HepG2 (cell line): Measurements from ENCODE around the gene STAP2. TPM values are rescaled to one million over a fixed set of nuclear protein-coding genes. Genes with fewer than 3 reads are reported as not detected.

ENCODE experiments used
- ARID2 ChIP-seq: sonication (generic); formaldehyde crosslinking; IDR thresholded peaks from 2 replicates; pipeline ENCODE4 v1.8.1; 2022; ENCODE audit warnings: mild to moderate bottlenecking, missing genetic modification reagents, borderline replicate concordance
- ASH2L ChIP-seq: fragments of 300-600, 200-600 bp; sonication (generic); IDR thresholded peaks from 2 replicates; pipeline ENCODE4 v1.7.0; 2017; ENCODE audit warnings: low read depth, mild to moderate bottlenecking, moderate library complexity, mixed read lengths, low read length; ENCODE audit not compliant: insufficient read length
- FOSL2 ChIP-seq: sonication (generic); formaldehyde crosslinking; IDR thresholded peaks from 2 replicates; pipeline ENCODE4 v1.4.0; 2020; ENCODE audit warnings: missing genetic modification reagents
- ISL2 ChIP-seq: sonication (generic); formaldehyde crosslinking; IDR thresholded peaks from 2 replicates; pipeline ENCODE4 v1.5.0; 2020; ENCODE audit warnings: missing genetic modification reagents
- MEF2D ChIP-seq: sonication (generic); formaldehyde crosslinking; IDR thresholded peaks from 2 replicates; pipeline ENCODE4 v1.5.1; 2020; ENCODE audit warnings: mild to moderate bottlenecking, missing genetic modification reagents
- NFYB ChIP-seq: sonication (generic); formaldehyde crosslinking; IDR thresholded peaks from 2 replicates; pipeline ENCODE4 v1.4.0; 2020; ENCODE audit warnings: missing genetic modification reagents
- NR2C2 ChIP-seq: sonication (generic); formaldehyde crosslinking; IDR thresholded peaks from 2 replicates; pipeline ENCODE4 v1.4.0; 2020; ENCODE audit warnings: missing genetic modification reagents, mild to moderate bottlenecking, moderate library complexity, borderline replicate concordance
- POLR2G ChIP-seq: fragments of 200-400 bp; formaldehyde crosslinking; IDR thresholded peaks from 2 replicates; pipeline ENCODE4 v1.6.1; 2018; ENCODE audit warnings: mild to moderate bottlenecking, low read depth, low read length, moderate library complexity
- PPARG ChIP-seq: conservative IDR thresholded peaks from 2 replicates; pipeline ENCODE4 v1.6.1; 2016; ENCODE audit warnings: missing biosample characterization, missing genetic modification reagents
- SNAPC2 ChIP-seq: sonication (generic); formaldehyde crosslinking; IDR thresholded peaks from 2 replicates; pipeline ENCODE4 v1.8.1; 2022; ENCODE audit warnings: mild to moderate bottlenecking, missing genetic modification reagents
- ZBTB1 ChIP-seq: sonication (generic); formaldehyde crosslinking; IDR thresholded peaks from 2 replicates; pipeline ENCODE4 v1.4.0; 2020; ENCODE audit warnings: missing genetic modification reagents, borderline replicate concordance
- ZBTB33 ChIP-seq: sonication (generic); formaldehyde crosslinking; IDR thresholded peaks from 2 replicates; pipeline ENCODE4 v1.4.0; 2020; ENCODE audit warnings: missing genetic modification reagents
- ZFP62 ChIP-seq: sonication (generic); formaldehyde crosslinking; IDR thresholded peaks from 2 replicates; pipeline ENCODE4 v1.4.0; 2020; ENCODE audit warnings: missing genetic modification reagents
- ZMYM4 ChIP-seq: sonication (generic); formaldehyde crosslinking; IDR thresholded peaks from 2 replicates; pipeline ENCODE4 v1.8.1; 2023; ENCODE audit warnings: mild to moderate bottlenecking, missing genetic modification reagents
- ZNF180 ChIP-seq: sonication (generic); formaldehyde crosslinking; IDR thresholded peaks from 2 replicates; pipeline ENCODE4 v1.4.0; 2020; ENCODE audit warnings: low read depth, missing genetic modification reagents, borderline replicate concordance
- ZNF3 ChIP-seq: IDR thresholded peaks from 2 replicates; pipeline ENCODE4 v1.7.0; 2017; ENCODE audit warnings: inconsistent platforms
- ZNF563 ChIP-seq: sonication (generic); formaldehyde crosslinking; IDR thresholded peaks from 2 replicates; pipeline ENCODE4 v1.8.0; 2022; ENCODE audit warnings: mild to moderate bottlenecking, moderate library complexity, missing genetic modification reagents
- ZNF574 ChIP-seq: sonication (generic); formaldehyde crosslinking; IDR thresholded peaks from 2 replicates; pipeline ENCODE4 v1.4.0; 2020; ENCODE audit warnings: missing genetic modification reagents
- ZNF629 ChIP-seq: sonication (generic); formaldehyde crosslinking; conservative IDR thresholded peaks from 2 replicates; pipeline ENCODE4 v1.5.0; 2020; ENCODE audit warnings: missing genetic modification reagents
- ZNF678 ChIP-seq: sonication (generic); formaldehyde crosslinking; IDR thresholded peaks from 2 replicates; pipeline ENCODE4 v1.4.0; 2020; ENCODE audit warnings: mild to moderate bottlenecking, missing genetic modification reagents
- ZNF709 ChIP-seq: sonication (generic); formaldehyde crosslinking; IDR thresholded peaks from 2 replicates; pipeline ENCODE4 v1.5.0; 2020; ENCODE audit warnings: mild to moderate bottlenecking, missing genetic modification reagents
- ZNF713 ChIP-seq: sonication (generic); formaldehyde crosslinking; IDR thresholded peaks from 2 replicates; pipeline ENCODE4 v1.4.0; 2020; ENCODE audit warnings: mild to moderate bottlenecking, missing genetic modification reagents
- ZXDC ChIP-seq: sonication (generic); formaldehyde crosslinking; IDR thresholded peaks from 2 replicates; pipeline ENCODE4 v1.5.0; 2020; ENCODE audit warnings: mild to moderate bottlenecking, missing genetic modification reagents
- polyA plus RNA-seq, 8 experiments: library from polyadenylated mRNA; depleted of rRNA in 3 of 8; stranded (reverse) in 7 of 8; unstranded in 1 of 8; fragments of >200 nt; fragmentation: Illumina TruSeq in 4 of 8; extraction: Trizol in 4 of 8; gene quantifications; 2 replicates each; pipeline versions ENCODE4 v1.2.1 to v1.2.3, GENCODE V29; 2011 to 2016; ENCODE audit warnings: low read depth in 4 of 8, missing spikeins in 1 of 8, mixed read lengths in 1 of 8; ENCODE audit not compliant: insufficient read depth in 1 of 8
- total RNA-seq, 5 experiments: library from RNA; depleted of rRNA; stranded (reverse); fragments of >200 nt; fragmentation: Illumina TruSeq; extraction: Trizol; gene quantifications; 2 replicates each; pipeline ENCODE4 v1.2.3, GENCODE V29; 2016; ENCODE audit warnings: low read depth in 1 of 5

The STAP2 gene
- total and polyA plus RNA-seq, 2 of the 13 experiments (the other 11 are each of a cell fraction or from before 2014, with no cell fraction given) = 39.0 to 43.7 TPM

GRCh38 chr19:4343370-4344307 lies 5.0 kb upstream of the STAP2 start, which contains the start of gene MPND (continued):
- TF ChIP-seq ZNF574 (peak; percentile 52; the same call in 1 of the 2 replicates), ISL2 (CRISPR knock-in tag) (0 out of 2 replicates have a peak, but pooled peaks have one; percentile 2), ZFP62 (CRISPR knock-in tag) (no peak), ZXDC (peak; percentile 13; the same call in 1 of the 2 replicates), NFYB (CRISPR knock-in tag) (no peak), MEF2D (CRISPR knock-in tag) (no peak), ZNF629 (no peak), NR2C2 (CRISPR knock-in tag) (no peak), ZNF180 (CRISPR knock-in tag) (no peak), ARID2 (CRISPR knock-in tag) (no peak), POLR2G (peak; percentile 2; the same call in 1 of the 2 replicates), ZNF709 (CRISPR knock-in tag) (no peak), ZNF678 (CRISPR knock-in tag) (peak; percentile 10; the same call in 1 of the 2 replicates), ZBTB33 (CRISPR knock-in tag) (0 out of 2 replicates have a peak, but pooled peaks have one; percentile 0), ASH2L (peak; percentile 20), ZBTB1 (CRISPR knock-in tag) (no peak), ZNF563 (CRISPR knock-in tag) (peak; percentile 13; the same call in 1 of the 2 replicates), ZNF713 (0 out of 2 replicates have a peak, but pooled peaks have one; percentile 72), SNAPC2 (peak; percentile 5; the same call in 1 of the 2 replicates), FOSL2 (CRISPR knock-in tag) (no peak), ZMYM4 (CRISPR knock-in tag) (no peak), PPARG (CRISPR knock-in tag) (no peak), ZNF3 (CRISPR knock-in tag) (no peak)
